ENCODE measurements around the gene MEOX1.

Gene MEOX1

GRCh38 chr17:43591779-43592562 lies 69.8 kb downstream of the MEOX1 start:
- no peak for DNase-seq (ENCODE audit: low read depth in 2 of 2)

GRCh38 chr17:43591001-43591400 lies 70.7 kb downstream of the MEOX1 start:
- no peak for DNase-seq (ENCODE audit: low read depth in 2 of 2)
